Activated T-cell treated with anti-CD3 and anti-CD28 coated beads, Interleukin-2, amount 50 U/mL, for 1 hour (primary cell): ENCODE results near the gene FAM131B.
A peak's percentile ranks its signal among the peaks of the same experiment; 100 is the strongest.
"Not testable (repeated sequence)": the region's sequence is repeated elsewhere in the genome, so short reads cannot be mapped to it uniquely, and the experiment has no call there.

Source experiments
- DNase-seq: peaks from one replicate; pipeline ENCODE4 v3.0.0-alpha.2; 2020

Gene FAM131B

GRCh38 chr7:143362131-143363015 is at the start of gene FAM131B:
Gene FAM131B (minus strand): TSS chr7:143362713. CDS start chr7:143362603, 110 bp downstream.
- DNase-seq = peak; percentile 63

DNA sequence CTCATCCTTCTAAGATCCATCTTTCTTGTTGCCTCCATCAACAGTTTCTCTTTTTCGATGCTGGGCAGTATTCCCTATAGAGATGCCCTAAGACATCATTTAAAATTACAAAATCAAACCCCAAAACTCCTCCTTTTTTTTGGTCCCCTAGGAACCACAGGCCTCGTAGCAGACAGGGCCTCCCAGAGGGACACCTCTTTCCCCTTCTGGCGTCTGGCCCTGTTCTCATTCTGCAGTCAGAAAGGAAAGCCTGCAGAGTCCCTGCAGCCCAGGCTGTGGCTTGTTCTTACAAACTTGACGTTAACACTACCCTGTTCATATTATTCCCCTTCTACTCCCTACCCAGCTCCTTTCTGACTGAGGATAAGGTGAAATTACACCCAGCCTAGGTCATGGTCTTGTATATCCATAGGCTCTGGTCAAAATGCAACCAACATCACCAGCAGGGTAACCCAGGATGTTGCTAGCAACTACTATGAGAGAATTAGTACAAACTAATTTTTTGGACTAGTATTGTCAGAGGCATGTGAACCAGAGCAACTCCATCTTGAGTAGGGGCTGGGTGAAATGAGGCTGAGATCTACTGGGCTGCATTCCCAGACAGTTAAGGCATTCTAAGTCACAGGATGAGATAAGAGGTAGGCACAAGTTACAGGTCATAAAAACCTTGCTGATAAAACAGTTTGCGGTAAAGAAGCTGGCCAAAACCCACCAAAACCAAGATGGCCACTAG is 49.6 kb upstream of the FAM131B start:
- DNase-seq = no peak

- DNase-seq = no peak
These were observed 48.0 kb upstream of the FAM131B start for GRCh38 chr7:143410521-143411004.

DNA sequence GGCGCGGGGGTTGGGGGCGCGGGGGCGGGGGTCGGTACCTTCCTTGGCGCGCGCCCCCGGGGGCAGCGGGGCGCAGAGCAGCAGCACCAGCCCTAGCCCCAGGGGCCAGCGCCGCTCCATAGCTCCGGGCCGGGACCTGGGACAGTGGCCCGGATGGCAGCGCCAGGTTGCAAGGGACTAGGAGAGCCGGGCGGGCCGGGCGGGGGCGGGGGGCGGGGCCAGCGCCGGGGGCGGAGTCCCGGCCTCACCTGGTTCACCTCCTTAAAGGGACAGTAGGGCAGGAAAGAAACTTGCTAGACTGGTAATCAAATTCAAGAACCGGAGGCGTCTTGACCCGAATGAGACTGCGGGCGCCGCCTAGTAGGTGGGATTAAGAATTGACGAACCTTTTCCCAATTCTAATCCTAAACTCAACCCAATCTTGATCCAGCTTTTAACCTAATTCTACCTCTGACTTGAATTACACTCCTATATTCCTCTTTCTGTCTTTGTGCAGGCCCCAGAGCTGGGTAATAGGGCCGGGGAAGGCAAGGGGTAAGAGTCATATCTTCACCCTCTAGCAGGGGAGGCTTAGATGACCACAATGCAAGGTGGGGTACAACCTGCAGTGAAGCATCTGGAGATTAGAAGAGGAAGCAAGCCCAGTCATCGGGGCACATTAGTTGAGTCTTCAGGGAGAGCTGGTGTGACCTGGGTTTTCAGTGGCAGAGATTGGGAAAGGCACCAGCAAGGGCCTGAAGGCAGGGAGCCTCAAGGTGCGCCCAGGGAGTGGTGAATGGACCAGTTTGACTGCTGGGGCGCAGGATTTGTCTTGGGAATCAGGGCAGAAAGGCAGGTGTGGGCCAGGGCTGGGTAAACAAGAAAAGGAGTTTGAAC is 46.4 kb upstream of the FAM131B start, which contains the start of gene EPHA1:
Gene EPHA1, minus strand, starts transcription at position 171 of the 876 bp plus-strand sequence. Its CDS starts 51 bp downstream, at position 120.
- peak; percentile 70 for DNase-seq

- DNase-seq = no peak
These were observed 45.8 kb upstream of the FAM131B start for GRCh38 chr7:143408252-143408685.

DNA sequence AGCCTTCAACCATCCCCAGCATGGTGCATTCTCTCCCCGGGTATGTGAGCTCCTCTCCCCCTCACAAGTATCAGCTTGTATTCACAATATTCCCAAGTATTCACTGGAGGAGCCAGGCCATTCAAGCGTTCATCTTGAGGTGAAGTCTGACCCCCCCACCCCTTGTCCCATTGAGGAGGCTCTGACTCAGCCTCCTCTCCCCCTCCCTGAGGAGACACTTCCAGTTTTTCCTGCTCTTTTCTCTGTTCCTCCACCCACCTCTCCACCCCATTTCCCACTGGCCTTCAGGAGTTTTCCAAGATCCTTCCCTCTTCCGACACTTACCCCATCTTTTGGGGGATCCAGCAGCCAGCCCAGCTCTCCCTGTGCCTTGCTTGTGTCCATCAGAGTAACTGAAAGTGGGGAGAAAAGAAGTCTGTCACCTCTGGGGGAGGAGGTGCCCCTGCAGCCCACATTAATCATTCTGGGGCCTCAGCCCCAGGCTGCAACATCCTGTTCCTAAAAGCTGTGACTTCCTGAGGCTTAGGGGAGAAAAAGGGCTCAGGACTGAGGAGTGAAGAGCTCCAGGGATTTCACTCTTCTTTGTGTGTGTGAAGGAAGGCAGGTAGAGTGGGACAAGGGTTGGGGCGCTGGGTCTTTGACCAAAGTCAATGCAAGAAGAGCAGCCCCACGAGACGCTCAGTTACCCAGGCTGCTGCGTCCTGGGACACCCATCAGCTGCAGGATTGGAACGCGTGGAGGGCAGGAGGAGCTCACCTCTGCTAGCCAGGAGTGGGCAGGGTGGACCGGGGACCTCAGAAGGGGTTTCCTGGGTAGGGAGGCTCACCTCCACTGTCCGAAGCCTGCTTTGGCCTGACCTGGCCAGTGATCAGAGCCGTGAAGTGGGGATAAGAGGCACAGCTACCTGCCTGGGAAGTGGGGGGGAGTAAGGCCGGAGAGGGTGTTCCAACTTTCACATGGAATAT is 45.1 kb upstream of the FAM131B start:
- DNase-seq = peak; percentile 59

GRCh38 chr7:143406002-143406357 is 43.5 kb upstream of the FAM131B start:
- DNase-seq = no peak

DNA sequence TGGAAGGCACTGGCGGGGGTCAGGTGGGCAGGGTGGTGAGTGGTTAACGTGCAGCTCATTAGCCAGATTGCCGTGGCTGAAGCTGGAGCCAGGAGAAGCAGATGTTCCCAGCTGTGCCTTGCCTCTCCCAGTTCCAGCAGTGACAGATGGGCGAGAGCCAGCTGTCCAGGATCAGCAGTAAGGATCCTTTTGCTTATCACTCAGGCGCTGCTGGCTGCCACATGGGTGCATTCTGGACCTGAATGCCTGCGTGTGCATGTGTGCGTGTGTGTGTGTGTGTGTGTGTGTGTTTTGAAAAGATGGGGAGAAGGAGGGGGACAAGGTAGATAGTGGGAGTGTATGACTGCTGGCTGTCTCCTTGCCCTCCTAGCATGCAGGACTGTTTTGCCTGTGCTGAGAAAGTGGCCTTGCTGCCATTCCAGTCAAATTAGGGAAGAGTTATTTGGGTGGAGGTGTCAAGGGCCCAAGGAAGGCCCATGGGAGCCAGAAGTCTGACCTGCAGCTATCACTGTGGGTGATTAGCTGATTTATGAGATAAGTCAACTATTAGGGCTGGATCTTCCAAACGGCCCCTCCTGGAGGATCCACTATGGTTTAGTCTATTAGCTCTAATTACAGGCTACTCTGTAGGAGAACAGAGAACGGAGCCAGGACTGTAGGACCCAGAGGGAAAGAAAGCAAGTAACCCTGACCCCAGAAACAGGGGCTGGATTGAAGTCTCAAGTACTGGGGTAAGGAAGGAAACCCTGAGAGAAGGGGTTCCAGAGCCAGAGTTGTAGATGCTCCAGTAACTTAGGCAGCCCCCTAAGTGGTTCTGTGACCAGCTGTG is 42.9 kb upstream of the FAM131B start:
- DNase-seq = no peak

- DNase-seq = not testable (repeated sequence)
These were observed 39.7 kb upstream of the FAM131B start for GRCh38 chr7:143402233-143402632.

GRCh38 chr7:143401265-143401664 is 38.8 kb upstream of the FAM131B start:
- no peak for DNase-seq

- no peak for DNase-seq
These were observed 37.1 kb upstream of the FAM131B start for GRCh38 chr7:143399642-143400041.

GRCh38 chr7:143399151-143399550 is 36.6 kb upstream of the FAM131B start:
- DNase-seq = no peak

GRCh38 chr7:143398616-143399015 is 36.1 kb upstream of the FAM131B start:
- no peak for DNase-seq

- no peak for DNase-seq
These were observed 35.4 kb upstream of the FAM131B start for GRCh38 chr7:143397710-143398530.

GRCh38 chr7:143396625-143397556 is 34.4 kb upstream of the FAM131B start:
- DNase-seq = no peak

DNA sequence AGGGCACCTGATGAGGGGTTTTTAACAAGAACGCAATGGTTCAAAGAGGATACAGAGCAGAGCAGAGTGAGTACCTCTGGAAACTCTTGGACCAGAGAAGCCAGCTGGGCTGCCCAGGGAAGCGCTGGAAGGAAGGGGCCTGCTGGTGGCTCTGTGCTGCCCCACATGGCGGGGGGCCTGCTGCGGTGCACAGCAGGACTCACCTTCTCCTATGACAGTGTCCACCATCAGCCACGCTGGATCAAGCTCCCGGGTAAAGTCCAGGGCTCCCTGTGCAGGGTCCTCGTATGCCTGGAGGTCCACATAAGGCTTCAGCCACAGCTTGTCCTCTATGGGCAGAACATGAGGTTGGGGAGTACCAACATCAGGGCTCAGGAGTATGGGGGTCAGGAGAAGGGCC is 33.7 kb upstream of the FAM131B start:
- DNase-seq = no peak

DNA sequence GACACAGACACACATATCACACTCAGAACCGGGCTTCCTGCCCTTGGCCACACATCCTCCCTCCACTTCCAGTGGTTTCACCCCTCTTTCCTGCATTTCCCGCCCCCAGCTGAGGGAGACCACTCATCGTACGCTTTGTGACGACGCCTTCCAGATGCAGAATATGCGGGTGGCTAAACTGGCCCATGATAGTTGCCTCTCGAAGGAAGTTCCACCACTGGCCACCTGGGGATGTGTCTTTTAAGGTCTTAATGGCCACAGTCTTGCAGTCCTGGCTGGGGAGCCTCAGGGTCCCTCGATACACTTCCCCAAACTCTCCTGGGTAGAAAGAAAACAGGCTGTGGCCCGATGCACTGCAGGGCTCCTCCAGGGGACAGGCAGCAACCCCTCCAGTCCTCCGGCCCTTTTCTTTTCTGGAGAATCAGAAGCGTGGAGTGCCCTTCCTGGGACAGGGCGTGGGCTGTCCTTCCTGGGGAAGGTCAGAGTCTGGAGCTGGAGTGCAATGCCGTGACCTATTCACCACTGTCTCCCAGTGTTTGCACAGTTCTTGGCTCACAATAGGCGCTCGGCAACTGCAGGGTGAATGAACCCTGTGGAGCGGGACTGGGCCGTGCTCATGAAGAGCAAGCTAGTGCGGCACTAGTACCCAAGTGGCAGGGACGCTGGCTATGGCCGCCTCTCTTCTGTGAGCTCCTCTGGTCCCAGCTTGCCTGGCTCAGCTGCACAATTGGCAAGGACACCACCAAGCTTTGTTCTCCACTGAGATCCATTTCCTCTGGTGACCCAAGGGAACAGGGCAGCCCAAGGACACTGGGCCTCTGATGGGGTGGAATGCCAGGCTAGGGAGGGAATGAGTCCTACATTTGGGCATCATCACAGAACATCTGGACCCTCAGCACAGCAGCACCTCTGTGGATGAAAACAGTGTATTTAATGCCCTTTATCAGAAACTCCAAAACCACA is 33.0 kb upstream of the FAM131B start:
- no peak for DNase-seq
